Epithelial cell of proximal tubule (primary cell): ENCODE measurements around the gene NCR2. TPM values are rescaled to one million over a fixed set of nuclear protein-coding genes. Genes with fewer than 3 reads are reported as not detected.

Source experiments
- DNase-seq: peaks from one replicate; pipeline ENCODE4 v3.0.0-alpha.2; 2011; ENCODE audit warnings: low read depth
- H3K4me3 ChIP-seq: 2 replicates; pipeline ENCODE4 v1.5.1; 2011; ENCODE audit warnings: low read depth, mild to moderate bottlenecking, low read length
- CTCF ChIP-seq: conservative IDR thresholded peaks from 2 replicates; pipeline ENCODE4 v1.5.1; 2012; ENCODE audit warnings: low read depth, mild to moderate bottlenecking, low read length
- total RNA-seq: library from RNA; depleted of rRNA; stranded (reverse); fragments of >200 nt; gene quantifications from 2 replicates; pipeline ENCODE4 v1.2.3, GENCODE V29; 2015

Gene NCR2
- total RNA-seq, 1 donor from 2014 or later, result not detected

GRCh38 chr6:41337709-41338108 lies 2.3 kb downstream of the NCR2 start:
- DNase-seq, result no peak
- H3K4me3 ChIP-seq, result no peak overlapping the region
- TF ChIP-seq CTCF, result no peak

- no peak overlapping the region for H3K4me3 ChIP-seq
- DNase-seq, result no peak
- TF ChIP-seq CTCF, result no peak
Measured at GRCh38 chr6:41338659-41339058, 3.3 kb downstream of the NCR2 start.

GRCh38 chr6:41341580-41341979 lies 6.2 kb downstream of the NCR2 start:
- no peak for DNase-seq
- H3K4me3 ChIP-seq, result no peak overlapping the region
- TF ChIP-seq CTCF, result no peak

- no peak for DNase-seq
- TF ChIP-seq CTCF, result no peak
- no peak overlapping the region for H3K4me3 ChIP-seq
Measured at GRCh38 chr6:41342241-41342640, 6.8 kb downstream of the NCR2 start.

- H3K4me3 ChIP-seq, result no peak overlapping the region
- TF ChIP-seq CTCF, result no peak
- DNase-seq, result no peak
Measured at GRCh38 chr6:41343641-41344187, 8.3 kb downstream of the NCR2 start.

- H3K4me3 ChIP-seq, result no peak overlapping the region
- TF ChIP-seq CTCF, result no peak
- DNase-seq, result no peak
Measured at GRCh38 chr6:41344876-41345275, 9.5 kb downstream of the NCR2 start.

- no peak for TF ChIP-seq CTCF
- H3K4me3 ChIP-seq, result no peak overlapping the region
- DNase-seq, result no peak
Measured at GRCh38 chr6:41345901-41346300, 10.5 kb downstream of the NCR2 start.
